ELF-1 (cell line): ENCODE data around the gene SPRR2B.
"Not testable (repeated sequence)": the region's sequence is repeated elsewhere in the genome, so short reads cannot be mapped to it uniquely, and the experiment has no call there.

Source experiments
- DNase-seq: peaks from one replicate; pipeline ENCODE4 v3.0.0-alpha.2; 2016; ENCODE audit warnings: low read depth, low spot score

SPRR2B gene

DNA sequence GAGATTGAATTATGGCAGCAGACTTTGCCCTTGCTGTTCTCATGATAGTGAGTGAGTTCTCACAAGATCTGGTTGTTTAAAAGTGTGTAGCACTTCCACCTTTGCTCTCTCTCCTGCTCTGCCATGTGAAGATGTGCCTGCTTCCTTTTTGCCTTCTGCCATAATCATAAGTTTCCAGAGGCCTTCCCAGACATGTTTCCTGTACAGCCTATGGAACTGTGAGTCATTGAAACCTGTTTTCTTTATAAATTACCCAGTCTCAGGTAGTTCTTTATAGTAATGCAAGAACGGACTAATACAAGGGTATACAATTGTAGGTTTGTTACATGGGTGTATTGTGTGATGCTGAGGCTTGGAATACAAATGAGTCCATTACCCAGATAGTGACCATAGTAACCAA, 36.2 kb downstream of the SPRR2B start:
- no peak for DNase-seq

DNA sequence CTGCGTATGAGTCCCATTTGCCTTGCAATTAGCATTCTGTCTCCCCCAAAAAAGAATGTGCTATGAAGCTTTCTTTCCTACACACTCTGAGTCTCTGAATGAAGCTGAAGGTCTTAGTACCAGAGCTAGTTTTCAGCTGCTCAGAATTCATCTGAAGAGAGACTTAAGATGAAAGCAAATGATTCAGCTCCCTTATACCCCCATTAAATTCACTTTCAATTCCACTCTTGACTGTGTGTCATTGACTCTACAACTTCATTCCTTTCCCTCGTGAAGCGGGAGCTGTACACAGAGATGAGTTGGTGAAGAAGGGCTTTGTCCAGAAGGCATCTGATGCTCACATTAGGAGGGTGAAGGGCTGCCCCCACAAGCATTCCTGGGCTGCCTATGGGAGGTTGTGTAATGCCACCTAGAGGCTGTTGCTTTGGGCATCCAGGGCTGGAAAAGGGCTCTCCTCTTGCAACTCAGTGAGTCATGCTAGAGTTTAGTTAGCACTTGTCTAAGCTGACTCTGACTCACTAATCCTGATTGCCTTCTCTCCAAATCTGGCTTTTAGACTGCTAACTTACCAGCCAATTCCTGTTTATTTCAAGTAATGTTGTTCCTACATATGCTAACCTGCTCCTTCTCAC, 38.6 kb downstream of the SPRR2B start:
- peak; percentile 32 for DNase-seq

DNA sequence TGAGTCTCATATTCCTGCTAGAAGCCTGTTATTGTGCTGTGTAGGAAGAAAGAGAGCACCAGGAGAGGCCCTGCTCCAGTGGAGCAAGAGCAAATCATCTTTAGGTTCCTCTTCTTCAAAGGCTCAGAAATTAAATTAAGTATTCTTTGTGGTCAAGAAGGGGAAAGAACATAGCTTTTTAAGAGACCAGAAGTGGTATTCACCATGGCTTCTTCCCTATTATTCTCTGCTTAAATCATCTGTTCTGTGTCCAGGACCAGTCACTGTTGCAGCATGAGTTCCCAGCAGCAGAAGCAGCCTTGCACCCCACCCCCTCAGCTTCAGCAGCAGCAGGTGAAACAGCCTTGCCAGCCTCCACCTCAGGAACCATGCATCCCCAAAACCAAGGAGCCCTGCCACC, 39.3 kb downstream of the SPRR2B start:
- DNase-seq: no peak

DNA sequence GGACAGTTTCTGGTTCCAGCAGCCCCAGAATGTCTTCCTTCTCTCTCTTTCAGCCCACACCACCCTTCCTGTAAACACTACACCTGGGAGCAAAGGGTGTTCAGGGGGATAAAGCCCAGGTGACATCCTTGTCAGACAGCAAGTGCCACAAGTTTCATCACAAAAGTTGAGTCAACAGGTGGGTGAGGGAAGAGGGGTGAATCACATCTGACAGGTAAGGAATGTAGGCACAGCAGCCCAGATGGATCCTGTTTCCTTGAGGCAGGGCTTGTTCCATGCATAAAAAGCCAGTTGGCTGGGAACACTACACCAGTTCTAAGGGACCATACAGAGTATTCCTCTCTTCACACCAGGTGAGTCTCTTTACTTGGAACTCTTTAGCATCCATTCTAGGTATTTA, 40.5 kb downstream of the SPRR2B start, which contains the start of gene SPRR1B:
Gene SPRR1B, plus strand, starts transcription at position 309 of the 400 bp plus-strand sequence. CDS start 1,143 bp downstream, outside the sequence.
- DNase-seq: no peak

DNA sequence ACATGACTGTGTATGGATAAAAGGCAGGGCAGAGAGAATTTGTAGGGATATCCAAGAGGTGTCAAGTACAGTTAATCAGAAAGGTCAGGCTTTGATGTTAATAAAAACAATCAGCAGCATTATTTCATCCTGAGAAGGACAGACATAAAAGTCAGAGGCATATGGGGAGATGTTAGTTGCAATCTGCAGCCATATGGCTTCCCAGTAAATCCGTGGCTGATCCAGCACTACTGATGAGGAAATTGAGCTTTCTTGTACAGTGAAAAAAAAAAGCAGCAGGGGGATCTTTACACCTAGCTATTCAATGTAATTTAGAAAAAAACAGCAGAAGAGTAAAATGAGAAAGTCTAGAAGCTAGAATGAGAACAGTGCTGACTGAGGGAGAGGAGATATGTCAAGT, 42.6 kb downstream of the SPRR2B start:
- DNase-seq: no peak

DNA sequence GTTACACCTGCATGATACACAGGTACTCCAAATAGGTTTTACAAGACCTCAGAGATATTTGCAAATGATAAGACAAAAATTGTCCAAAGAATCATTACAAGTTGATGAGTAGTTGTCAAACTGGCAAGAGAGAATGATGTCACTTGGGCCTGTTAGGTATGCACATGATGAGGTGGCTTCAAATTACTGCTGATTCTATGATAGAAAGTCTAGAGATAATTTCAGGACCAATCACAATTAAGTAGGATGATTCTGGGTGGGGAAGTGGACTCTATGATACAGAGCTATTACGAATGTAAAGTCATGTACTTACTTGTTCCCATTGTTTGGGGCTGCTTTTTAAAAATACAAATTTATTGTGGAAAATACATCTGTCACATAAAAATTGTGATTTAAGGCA, 45.6 kb downstream of the SPRR2B start:
- DNase-seq: no peak

DNA sequence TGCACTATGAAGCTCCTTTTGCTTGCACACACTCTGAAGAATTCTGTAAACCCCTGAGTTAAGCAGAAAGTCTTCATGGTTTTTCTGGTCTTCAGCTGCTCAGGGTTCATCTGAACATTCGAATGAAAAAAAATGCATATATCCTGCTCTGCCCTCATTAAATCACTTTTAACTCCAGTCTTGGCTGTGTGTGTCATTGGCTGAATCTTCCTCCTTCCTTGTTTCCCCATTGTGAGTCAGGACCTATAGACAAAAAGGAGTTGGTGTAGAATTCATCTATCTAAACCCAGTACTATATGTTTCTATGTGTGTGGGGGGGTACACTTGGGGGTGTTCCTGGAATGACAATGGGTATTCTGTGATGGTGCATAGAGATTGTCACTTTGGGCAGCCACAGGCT, 47.0 kb downstream of the SPRR2B start:
- DNase-seq: no peak

DNA sequence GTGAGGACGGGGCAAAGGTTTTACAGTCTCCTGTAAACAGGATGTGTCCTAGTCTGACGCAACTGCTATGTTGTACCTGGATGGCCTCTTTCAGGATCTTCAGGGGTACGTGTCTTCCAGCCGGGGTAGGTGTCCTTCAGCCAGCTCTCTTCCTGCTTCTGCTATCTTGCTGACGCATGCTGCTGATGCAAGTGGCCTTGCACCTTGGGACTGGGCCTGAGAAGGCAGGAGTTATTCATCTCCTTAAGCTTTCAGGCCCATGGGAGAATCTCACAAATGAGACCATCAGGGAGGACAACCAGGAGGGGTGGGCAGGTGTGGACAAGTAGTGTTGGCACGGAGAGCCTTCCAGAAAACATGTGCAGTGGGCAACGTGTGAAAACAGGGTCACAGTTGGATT, 48.3 kb downstream of the SPRR2B start:
- DNase-seq: no peak

DNA sequence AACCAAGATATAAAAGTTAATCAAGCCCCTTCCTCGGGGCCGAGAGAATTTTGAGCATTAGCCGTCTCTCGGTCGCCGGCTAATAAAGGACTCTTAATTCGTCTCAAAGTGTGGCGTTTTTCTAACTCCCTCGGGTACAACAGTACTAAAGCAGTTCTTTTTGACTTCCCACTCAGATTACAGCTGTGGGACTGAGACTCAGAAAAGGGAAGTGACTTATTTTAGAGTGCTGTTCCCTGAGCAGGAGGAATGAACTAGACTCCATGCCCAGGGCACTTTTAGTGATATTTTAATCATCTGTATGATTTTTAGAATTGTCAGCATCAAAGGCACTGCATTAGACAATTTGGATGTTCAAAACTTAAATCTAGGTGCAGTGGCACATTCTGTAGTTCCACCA, 49.1 kb downstream of the SPRR2B start:
- DNase-seq: not testable (repeated sequence)

DNA sequence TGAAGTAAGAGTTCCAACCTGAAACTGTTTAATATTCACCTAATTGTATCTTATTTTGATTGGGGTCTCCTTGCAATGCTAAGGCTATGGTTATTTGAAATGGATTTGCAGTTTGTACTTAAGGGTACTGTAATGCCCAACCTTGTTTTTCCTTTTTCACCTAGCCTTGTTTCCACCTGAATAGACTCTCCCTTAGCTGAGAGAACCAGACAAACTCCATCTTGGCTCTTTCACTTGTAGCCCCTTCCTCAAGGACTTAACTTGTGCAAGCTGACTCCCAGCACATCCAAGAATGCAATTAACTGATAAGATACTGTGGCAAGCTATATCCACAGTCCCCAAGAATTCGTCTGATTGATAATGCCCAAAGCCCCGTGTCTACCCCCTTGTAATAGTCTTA, 49.6 kb downstream of the SPRR2B start:
- not testable (repeated sequence) for DNase-seq
